ENCODE results near the gene ACACA.

The ACACA gene

DNA sequence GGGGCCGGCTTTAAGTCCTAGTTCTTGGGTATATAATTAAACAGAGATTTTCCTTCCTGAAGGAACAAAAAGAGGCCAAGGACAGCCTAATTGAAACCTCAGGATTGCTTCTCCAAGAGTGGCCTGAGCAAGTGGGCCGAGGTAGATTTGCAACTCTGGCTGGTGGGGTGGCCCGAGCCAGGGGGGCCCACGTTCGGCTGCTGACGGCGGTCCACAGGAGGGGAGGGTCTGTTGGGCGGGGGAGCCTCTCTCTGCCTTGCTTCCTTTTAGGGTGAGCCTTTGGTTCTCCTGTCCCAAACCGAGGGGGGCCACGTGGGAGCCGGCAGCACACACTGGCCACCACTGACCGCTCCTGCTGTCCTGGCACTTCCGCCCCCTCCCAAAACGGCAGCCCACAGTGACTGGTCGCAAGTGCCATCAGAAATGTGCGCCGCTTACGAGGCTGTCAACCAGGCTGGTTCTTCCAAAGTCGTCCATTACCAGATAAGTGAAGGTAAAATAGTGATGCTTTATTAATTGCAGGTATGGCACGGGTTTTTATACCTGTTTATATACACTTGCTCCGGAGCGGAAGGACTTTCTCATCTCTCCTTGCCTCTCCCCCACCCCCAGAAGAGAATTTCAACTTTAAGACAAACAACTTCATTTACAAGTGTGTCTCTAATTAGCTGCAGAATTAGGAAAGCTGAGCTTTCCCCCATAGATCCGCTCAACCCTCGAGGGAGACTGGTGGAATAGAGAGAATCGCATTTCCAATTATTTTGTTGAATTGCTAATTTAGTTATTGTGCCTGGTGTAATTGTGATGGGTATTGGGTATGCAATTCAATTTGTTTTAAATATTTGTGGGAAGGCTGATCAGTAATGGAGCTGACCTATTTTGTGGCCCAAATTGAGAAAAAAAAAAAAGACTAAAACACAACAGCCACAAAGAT is 340.0 kb downstream of the ACACA start:
- no peak for DNase-seq (ENCODE audit: low spot score)

DNA sequence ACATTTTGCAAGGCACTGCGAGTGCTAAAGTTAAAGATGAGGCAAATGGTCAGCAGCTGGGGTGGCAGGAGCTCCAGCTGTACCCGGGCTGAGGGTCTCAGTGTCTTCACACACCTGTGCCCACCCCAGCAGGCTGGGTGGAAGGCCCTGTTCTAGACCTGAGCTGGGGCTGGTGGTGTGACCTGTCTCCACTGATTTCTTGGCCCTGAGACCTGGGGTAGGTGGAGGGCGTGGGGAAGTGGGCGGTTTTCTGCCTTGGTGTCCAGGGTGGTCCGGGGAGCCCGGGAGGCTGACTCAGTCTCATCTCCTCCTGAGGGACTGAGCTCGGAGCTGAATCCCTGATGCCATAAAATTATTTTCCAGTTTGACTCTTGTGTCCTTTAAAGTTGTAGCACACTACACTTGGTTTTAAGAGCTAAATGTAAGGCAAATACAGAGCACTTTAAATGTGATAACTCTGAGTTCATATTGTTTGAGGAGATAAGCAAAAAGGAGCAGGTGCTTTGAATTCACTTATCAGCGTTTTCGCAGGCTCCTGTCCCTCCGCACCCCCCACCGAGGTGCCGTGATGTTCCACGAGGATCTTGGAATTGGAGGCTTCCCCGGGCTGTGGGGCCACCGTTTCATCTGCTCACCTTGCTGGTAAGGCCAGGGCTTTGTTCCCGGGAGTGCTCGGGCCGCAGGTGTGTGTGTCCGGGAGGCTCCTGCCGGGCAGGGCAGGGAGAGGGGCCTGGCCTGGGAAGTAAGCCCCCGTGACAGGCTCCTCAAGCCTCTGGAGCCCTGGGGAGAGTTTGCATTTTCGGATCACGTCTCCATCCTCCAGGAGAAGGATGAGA is 340.9 kb downstream of the ACACA start:
- no peak for DNase-seq (ENCODE audit: low spot score)

DNA sequence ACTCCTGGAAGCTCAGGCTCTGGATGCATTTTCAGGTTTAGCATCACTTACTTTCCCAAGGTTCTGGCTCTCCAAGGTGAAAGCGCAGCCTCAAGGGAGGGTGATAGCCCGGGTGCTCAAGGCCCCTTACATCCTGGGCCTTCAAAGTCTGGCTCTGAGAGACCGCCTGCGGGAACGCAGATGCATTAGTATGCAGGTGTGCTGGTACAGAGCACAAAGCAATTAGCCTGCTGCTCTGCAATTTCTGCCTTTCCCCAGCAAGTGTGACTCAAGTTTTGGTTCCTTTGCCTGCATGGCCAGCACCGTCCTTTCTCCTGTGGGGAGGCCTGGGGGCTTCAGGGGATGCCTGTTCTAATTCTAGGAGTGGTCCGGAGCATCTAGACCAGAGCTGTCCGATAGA is 341.7 kb downstream of the ACACA start:
- no peak for DNase-seq (ENCODE audit: low spot score)

DNA sequence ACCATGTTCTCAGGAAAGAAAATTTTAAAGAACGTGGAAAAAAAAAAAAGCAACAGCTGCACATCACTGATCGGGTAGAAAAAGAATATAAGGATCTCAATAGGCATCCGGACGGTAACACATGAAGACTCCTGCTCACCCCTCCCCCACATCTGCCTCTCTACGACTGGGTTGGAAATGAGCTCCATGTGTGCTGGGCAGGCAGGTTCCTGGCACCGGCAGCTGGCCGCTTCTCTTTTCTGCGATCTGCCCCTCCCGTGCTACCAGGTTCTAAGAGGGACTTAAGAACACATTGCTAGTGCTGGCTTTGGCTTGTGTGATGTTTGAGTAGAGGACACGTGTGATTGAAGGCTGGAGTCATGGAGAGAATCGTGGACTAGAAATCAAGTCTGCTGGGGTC is 342.4 kb downstream of the ACACA start:
- DNase-seq (ENCODE audit: low spot score): no peak

DNA sequence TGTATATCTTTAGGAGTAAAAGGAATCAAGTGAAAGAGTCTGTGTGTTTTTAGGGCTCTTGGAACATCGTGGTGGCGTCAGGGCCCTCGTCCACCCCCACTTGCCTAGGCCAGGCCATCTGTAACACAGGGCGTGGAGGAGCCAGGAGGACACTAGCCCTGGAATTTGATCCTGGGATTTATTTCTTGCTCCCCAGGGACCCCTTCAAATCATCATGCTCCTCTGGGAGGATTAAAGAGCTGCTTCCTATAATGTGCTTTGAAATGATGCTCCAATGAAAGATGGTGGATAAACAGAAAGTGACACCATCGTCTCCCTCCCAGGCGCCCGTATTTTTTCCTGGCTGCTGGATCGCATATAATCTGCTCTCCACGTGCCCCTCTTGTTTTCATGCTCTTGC is 344.6 kb downstream of the ACACA start:
- peak; percentile 85 for DNase-seq (ENCODE audit: low spot score)

DNA sequence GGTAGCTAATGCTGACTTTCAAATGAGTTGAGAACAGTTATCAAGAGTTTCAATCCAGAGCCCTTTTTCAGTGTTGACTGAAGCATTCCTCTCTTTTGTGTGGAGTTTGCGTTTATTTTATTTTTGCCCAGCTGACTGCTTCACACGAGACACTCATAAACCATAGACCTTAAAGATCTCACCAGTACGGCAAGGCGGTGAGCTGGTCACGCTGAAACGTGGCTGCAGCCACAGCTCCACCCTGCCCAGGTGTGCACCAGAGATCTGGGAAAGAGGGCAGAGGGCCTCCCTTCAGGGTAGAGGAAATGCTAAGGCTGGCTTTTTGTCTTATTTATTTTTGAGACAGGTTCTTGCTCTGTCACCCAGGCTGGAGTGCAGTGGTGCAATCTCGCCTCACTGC is 345.7 kb downstream of the ACACA start:
- DNase-seq (ENCODE audit: low spot score): no peak

DNA sequence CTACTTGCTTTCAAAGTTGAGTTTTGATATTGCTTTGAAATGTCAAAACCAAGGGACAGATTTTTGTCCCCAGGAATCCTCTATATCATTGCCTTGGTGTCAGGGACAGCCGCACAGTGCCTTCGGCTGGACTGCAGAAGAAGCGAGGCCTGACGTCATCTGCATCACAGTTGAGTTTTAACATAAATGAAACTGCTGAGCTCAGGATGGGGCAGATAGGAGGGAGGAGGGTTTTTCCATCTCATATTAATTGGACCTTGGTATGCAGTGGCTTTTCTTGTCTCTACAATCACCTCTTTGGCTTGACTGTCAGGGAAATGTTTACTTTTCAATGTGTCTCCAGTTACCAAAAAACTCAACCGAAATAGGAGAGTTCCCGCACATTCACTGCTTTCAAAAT is 346.5 kb downstream of the ACACA start:
- DNase-seq (ENCODE audit: low spot score): no peak

DNA sequence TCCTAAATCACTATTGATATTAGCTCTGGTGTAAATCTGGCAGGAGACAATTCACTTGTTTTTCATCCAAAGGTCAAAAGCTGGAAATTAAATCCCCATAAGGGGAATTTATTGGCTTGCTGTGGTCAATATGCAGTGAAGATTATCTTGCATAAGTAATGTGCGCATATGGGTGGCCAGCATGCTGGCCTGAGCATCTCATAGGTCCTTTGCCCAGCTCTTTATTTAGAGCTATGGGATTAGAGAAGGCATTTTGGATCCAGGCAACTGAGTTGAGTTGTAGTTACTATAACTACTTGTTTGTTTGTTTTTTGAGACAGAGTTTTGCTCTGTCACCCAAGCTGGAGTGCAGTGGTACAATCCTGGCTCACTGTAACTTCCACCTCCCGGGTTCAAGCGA is 347.1 kb downstream of the ACACA start:
- DNase-seq (ENCODE audit: low spot score): no peak

DNA sequence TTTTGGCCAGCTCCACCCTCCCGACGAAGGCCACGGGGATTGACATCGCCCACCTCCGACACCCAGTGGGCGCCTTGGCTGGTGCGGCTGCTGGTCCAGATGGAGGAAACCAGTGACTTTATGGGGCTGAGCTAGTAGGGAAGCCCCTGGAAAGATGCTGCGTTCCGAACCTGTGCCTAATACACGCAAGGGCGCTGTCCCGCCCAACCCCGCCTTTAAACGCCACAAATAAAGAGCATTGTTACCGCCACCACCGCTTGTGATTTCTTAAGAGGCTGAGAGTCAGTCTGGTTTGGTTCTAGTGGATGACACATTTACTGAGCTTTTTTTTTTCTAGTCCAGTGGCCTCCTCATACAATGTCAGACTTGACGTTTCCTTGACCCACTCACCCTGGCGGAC is 350.0 kb downstream of the ACACA start:
- DNase-seq (ENCODE audit: low spot score): peak; percentile 29

DNA sequence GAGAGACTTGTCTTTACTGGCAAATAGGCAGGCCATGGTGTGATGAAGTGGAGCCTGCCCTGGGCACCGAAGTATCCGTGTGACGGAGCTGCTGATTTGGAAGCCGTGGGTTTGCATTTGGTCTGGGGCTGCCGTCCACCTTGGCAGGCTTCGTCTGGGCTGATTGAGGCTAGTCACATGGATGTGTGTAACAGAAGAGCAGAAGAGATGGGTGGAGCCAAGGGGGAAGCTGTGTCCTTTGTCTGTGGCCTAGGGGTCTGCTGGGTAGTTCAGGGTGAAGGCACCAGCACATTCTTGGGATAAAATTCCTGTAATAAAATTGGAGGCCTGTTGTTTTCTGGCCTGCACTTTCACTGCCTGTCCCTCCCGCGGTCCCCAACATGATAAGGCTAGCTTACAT is 351.7 kb downstream of the ACACA start:
- DNase-seq (ENCODE audit: low spot score): no peak

DNA sequence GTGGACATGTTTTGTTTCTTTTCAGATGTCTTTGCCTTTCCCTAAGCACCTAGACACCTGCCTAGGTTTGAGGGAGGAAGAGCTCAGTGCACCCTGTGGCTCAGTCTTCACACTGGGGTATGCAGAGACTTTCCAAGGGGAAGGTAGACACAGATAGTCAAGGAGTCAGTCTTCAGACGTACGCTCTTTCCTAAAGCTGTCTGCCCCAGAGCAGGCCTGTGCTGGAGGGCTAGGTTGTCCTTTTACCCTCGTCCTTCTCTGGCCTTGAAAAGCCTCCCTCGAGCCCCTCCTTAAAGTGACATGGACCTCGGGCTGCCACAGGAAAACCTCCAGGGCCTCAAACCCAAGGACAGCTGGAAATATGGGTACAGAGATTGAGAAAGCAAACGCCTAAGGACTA is 354.2 kb downstream of the ACACA start:
- DNase-seq (ENCODE audit: low spot score): no peak

DNA sequence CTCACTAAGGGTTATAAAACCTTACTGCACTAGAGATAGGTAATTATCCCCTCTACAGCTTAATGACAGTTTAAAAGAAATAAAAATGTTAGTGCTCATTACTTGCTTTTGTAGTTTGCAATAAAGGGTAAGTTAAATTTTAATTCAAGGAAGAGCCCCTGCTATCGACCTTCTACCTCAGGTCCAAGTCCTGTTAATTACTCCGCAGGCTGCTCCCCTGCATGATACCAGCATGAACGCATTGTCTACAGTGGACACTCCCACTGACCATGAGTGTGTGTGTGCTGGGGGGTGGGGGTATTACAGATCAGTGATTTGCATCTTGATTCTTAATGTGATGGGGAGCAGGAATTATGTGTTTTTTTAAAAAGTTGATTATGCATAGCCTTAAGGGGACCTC is 354.8 kb downstream of the ACACA start:
- no peak for DNase-seq (ENCODE audit: low spot score)

DNA sequence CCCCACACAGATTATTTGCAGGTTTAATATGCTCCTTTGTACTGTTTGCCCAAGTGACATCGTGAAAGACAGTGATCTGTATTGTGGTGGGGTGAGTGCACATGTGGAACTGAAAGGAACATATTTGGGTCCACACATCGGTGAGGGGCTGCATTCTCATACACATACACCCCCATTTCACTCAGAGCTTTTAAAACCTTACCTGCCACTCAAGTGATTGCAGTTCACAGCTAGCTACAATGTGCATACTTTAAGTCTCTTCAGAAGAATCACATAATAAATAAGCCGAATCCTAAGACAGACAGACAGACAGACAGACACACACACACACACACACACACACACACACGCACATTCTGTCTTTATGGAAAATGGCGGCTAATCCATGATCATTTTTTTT is 355.3 kb downstream of the ACACA start:
- no peak for DNase-seq (ENCODE audit: low spot score)

DNA sequence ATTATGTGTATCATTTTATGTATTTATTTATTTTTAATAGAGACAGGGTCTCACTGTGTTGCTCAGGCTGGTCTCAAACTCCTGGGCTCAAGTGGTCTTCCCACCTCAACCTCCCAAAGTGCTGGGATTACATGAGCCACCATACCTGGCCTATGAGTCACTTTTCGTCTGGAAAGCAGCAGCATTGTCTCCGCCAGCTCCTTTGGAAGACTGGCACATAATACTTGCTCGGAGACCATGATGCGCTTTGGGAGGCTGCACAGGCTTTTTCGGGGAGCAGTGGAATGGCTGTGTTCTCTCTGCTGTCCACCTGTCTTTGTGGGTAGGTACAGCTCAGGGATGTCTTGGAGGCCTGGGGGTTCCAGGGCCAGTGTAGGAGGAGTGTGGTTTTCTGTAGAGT is 355.7 kb downstream of the ACACA start:
- DNase-seq (ENCODE audit: low spot score): no peak

DNA sequence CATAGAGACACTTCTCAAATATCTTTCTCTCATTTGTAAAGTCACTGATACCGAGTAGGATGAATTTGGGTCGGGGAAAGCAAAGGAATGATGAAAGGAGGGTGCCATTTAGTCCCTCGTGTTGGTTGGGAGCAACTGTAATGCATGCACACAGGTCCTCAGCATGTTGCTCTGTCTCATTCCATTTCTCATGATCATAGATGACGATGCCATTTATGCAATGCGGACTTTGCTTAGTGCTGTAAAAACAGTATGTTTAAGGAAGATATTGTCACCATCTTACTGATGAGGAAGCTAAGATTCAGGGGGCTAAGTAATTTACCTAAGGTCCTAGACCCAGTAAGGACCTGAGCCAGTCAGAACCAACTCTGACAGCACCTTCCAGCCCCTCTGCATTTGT is 357.8 kb downstream of the ACACA start:
- DNase-seq (ENCODE audit: low spot score): no peak

DNA sequence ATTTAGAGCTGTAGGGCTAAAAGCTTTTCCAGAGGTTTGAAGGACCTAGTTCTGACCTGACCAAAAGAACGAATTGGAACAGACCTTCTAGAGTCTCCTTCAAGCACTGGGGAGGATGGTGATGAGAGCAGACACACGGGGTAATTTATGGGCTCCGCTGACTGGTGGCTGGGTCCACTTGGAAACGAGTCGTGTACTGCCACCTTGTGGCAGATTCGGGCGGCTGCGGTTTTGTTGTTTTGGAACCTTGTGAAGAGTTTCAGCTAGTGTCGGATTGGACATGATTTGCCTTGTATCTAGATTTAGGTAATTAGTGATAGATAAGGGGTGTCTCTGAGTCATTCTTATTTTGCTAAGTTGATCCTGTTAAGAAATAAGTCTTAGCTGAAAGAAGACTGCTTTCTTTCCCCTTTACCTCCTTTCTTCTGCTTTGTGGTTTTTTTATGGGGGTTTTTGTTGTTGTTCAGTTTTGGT is 359.0 kb downstream of the ACACA start:
- DNase-seq (ENCODE audit: low spot score): peak; percentile 90

DNA sequence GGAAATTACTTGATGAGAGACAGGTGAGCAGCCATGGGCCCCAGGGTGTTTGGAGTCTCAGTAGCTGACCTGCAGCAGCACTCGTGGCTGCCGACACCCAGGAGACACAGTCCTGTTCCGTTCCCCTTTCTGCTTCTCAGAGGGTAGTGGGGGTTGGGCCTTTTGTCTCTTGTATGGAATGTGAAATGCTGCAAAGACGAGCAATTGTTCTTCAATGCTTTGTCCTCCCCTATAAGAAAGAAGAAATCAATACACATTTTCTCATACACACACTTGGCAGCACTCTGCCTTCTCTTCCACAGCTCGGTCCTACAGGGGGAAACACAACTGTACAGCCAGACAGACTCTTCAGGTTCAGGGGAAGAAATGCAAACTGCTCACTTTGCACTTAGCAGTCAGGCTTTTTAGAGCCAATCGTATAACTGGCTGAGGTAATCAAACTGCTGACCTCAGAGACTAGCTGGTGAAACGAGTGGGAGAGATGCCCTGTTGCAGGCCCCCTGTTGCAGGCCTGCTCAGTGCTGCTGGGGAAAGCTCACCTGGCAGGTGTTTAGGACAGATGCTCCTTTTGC is 361.2 kb downstream of the ACACA start:
- no peak for DNase-seq (ENCODE audit: low spot score)

DNA sequence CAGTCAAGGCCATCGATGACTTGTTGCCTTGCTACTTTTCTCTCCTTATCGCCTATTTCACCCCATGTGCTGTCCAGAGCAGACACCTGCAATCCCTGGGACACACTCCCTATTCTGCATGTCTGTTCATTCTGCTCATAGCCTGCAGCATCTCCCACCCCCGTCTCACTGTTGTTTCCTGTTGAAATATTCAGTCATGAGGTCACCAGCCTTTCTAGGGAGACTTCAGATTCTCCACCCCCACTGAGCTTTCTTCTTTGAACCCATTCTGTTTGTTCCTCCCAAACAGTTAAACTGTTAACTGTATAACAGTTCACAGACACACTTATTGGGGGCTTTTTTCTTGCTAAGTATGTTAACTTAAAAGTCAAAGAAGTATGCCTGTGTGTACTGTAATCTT is 363.4 kb downstream of the ACACA start:
- DNase-seq (ENCODE audit: low spot score): no peak

DNA sequence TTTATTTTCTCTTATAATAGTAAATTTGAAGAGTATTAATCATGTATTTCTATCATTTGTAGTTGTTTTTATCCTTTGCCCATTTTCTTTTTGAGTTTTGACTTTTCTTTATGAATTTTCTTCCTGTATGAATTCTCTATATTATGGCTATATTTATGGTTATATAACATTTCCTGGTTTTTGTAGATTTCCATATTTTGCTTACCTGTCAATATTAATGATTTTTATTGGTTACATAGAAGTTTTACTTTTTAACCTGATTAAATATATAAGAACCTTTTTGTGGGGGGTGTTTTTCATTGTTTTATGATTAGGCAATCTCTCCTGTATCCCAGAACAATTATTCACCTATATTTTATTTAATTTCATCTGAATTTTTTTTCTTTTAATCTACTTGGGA is 364.7 kb downstream of the ACACA start:
- no peak for DNase-seq (ENCODE audit: low spot score)

DNA sequence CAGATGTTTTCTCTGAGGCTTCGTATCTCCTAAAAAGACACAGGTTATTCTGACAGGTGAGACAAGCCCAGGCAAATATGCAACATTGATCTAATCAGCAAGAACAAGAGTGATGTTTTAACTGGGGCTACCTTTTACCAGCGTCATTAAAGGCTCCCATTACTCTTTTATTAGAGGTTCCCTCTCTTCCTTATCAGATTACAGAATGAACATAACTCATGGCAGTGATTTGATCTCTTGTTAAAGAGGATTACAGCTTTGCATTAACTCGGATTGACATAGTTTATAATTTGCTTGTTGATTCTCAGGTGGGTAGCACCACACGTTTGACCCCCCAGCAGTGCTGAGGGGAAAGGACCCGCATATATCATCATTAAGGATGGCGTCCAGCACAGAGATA is 367.4 kb downstream of the ACACA start:
- peak; percentile 46 for DNase-seq (ENCODE audit: low spot score)

DNA sequence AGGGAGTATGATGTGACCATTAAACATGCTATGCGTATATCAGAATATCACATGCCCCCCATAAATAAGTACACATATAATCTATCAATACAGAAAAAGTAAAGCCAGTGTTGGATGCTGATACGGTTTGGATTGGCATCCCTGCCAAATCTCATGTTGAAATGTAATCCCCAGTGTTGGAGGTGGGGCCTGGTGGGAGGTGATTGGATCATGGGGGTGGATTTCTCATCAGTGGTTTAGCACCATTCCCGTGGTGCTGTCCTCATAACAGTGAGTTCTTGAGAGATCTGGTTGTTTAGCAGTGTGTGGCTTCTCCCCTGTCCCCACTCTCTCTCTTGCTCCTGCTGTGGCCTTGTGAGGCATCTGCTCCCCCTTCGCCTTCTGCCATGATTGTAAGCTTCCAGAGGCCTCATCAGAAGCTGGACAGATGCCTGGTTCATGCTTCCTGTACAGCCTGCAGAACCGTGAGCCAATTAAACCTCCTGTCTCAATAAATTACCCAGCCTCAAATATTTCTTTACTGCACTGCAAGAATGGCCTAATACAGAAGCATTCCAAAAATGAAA is 369.0 kb downstream of the ACACA start:
- no peak for DNase-seq (ENCODE audit: low spot score)

Measured in D341Med (cell line).